Stomach (tissue), 9 donors: ENCODE measurements around the gene BAHD1. TPM values are rescaled to one million over a fixed set of nuclear protein-coding genes. Genes with fewer than 3 reads are reported as not detected.
A peak's percentile ranks its signal among the peaks of the same experiment; 100 is the strongest.

Experiments
- DNase-seq, 2 donors: peaks; one replicate each; pipeline versions ENCODE4 v3.0.0 to v3.0.0-alpha.2; 2013 to 2019
- H3K27ac ChIP-seq, 5 donors: fragments of 200-600 bp in 4 of 5; sonication (generic) in 4 of 5; one replicate each; pipeline ENCODE4 v1.5.1; 2013 to 2019; ENCODE audit warnings: mild to moderate bottlenecking in 1 of 5, moderate library complexity in 1 of 5
- H3K27me3 ChIP-seq, 3 donors: fragments of 200-600 bp; sonication (generic); one replicate each; pipeline ENCODE4 v1.5.1; 2017 to 2019; ENCODE audit warnings: mixed run types in 1 of 3
- H3K36me3 ChIP-seq, 4 donors: fragments of 200-600 bp; sonication (generic); 1 replicate in 3 of 4; 2 replicates in 1 of 4; pipeline ENCODE4 v1.5.1; 2016 to 2019
- H3K4me1 ChIP-seq, 4 donors: fragments of 200-600 bp; sonication (generic); one replicate each; pipeline ENCODE4 v1.5.1; 2016 to 2019
- H3K4me3 ChIP-seq, 4 donors: fragments of 200-600 bp; sonication (generic) in 3 of 4; one replicate each; pipeline ENCODE4 v1.5.1; 2016 to 2019; ENCODE audit warnings: mild to moderate bottlenecking in 1 of 4
- H3K9me3 ChIP-seq, 4 donors: fragments of 200-600 bp; sonication (generic); one replicate each; pipeline ENCODE4 v1.5.1; 2016 to 2019
- CTCF ChIP-seq, 7 experiments: fragments of 450-650 bp in 4 of 7; fragments of 200-600 bp in 3 of 7; sonication (generic) in 3 of 7; IDR thresholded peaks; one replicate each; pipeline ENCODE4 v1.5.1; 2016 to 2019; ENCODE audit warnings: antibody characterized with exemption in 7 of 7, control low read depth in 2 of 7, mild to moderate bottlenecking in 1 of 7
- EP300 ChIP-seq: sonication (generic); formaldehyde crosslinking; IDR thresholded peaks from one replicate; pipeline ENCODE4 v1.6.1; 2017; ENCODE audit warnings: antibody characterized with exemption
- POLR2A ChIP-seq, 4 donors: fragments of 450-650 bp; IDR thresholded peaks; one replicate each; pipeline ENCODE4 v1.6.1; 2016; ENCODE audit warnings: antibody characterized with exemption in 4 of 4, control low read depth in 2 of 4, mild to moderate bottlenecking in 1 of 4, moderate library complexity in 1 of 4
- POLR2AphosphoS5 ChIP-seq, 3 donors: sonication (generic); formaldehyde crosslinking; IDR thresholded peaks; one replicate each; pipeline ENCODE4 v1.6.1; 2016; ENCODE audit warnings: antibody characterized with exemption in 3 of 3
- WGBS, 5 donors: extraction: QIAGEN DNeasy Blood & Tissue Kit in 3 of 5; methylation state at CpG; one replicate each; pipeline versions ENCODE4 v1.1.5 to v1.1.7; 2013 to 2018; 5-methylcytosine and 5-hydroxymethylcytosine counted together
- intact Hi-C: fragments of 100-400 bp; cut with DNase I; formaldehyde crosslinking; loops from one replicate; pipeline ENCODE4 v1.15.1; 2023; ENCODE audit warnings: low total_unique reads
- polyA plus RNA-seq, 3 donors: library from polyadenylated mRNA; stranded (reverse); fragments of 200-250 nt; gene quantifications; one replicate each; pipeline ENCODE4 v1.2.3, GENCODE V29; 2013
- total RNA-seq, 5 donors: library from RNA; depleted of rRNA; stranded (reverse); fragments of >200 nt; gene quantifications; one replicate each; pipeline versions ENCODE4 v1.1.0 to v1.2.3, GENCODE V29; 2014 to 2016
- donor health status: healthy with polysubstance abuse.
- donor health status: Bipolar disorder and iron deficiency.
- donor health status: healthy.

Gene BAHD1
- total and polyA plus RNA-seq, 8 donors: 5.3 to 35.9 (median 9.9) TPM

- no peaks in the 10 kb centered on the region for H3K27me3 ChIP-seq
- no peak overlapping the region for H3K4me3 ChIP-seq
- intact Hi-C loops: no loop called here
- H3K4me1 ChIP-seq: no peaks in the 10 kb centered on the region
- H3K27ac ChIP-seq: no peak overlapping the region
- no peaks in the 10 kb centered on the region for H3K9me3 ChIP-seq
- H3K36me3 ChIP-seq: peaks cover 0 to 14% (median 4%) of the 10 kb centered on the region in 4 donors
- TF ChIP-seq POLR2A (IDR thresholded peaks at IDR 0.05) (no peak), EP300 (no peak), CTCF (IDR thresholded peaks at IDR 0.05) (no peak)
- no peak for DNase-seq
- 80 to 94% (median 90%) methylated on average over 4 of the region's 4 CpGs for WGBS, 5 donors
These were observed 12.6 kb upstream of the BAHD1 start for GRCh38 chr15:40428185-40428584.

GRCh38 chr15:40429068-40429710 lies 11.6 kb upstream of the BAHD1 start:
- Histone ChIP-seq H3K4me1 (no peaks in the 10 kb centered on the region), H3K36me3 (peaks cover 0 to 14% (median 4%) of the 10 kb centered on the region in 4 donors), H3K27ac (no peak overlapping the region), H3K4me3 (no peak overlapping the region), H3K27me3 (no peaks in the 10 kb centered on the region), H3K9me3 (no peaks in the 10 kb centered on the region)
- intact Hi-C loops: no loop called here
- TF ChIP-seq EP300 (no peak), POLR2AphosphoS5 (IDR thresholded peaks at IDR 0.05) (no peak), POLR2A (IDR thresholded peaks at IDR 0.05) (no peak), CTCF (IDR thresholded peaks at IDR 0.05) (no peak)
- WGBS, 5 donors: 81 to 89% (median 85%) methylated on average over 10 of the region's 10 CpGs
- DNase-seq: no peak

GRCh38 chr15:40430271-40430805 lies 10.4 kb upstream of the BAHD1 start:
- 57 to 78% (median 68%) methylated on average over 10 of the region's 10 CpGs for WGBS, 5 donors
- peak in 1 of 2 donors; percentile 52 for DNase-seq
- intact Hi-C loops: no loop called here

More at GRCh38 chr15:40430271-40430805, 10.4 kb upstream of the BAHD1 start:
- TF ChIP-seq EP300: no peak
- TF ChIP-seq POLR2A (IDR thresholded peaks at IDR 0.05): no peak
- TF ChIP-seq CTCF (IDR thresholded peaks at IDR 0.05): no peak
- no peak for TF ChIP-seq POLR2AphosphoS5 (IDR thresholded peaks at IDR 0.05)
- Histone ChIP-seq H3K27ac (no peak overlapping the region), H3K36me3 (peaks cover 0 to 14% (median 4%) of the 10 kb centered on the region in 4 donors), H3K27me3 (peaks cover 0 to 5% (median 0%) of the 10 kb centered on the region in 3 donors), H3K4me3 (no peak overlapping the region), H3K4me1 (peaks cover 0 to 1% (median under 1%) of the 10 kb centered on the region in 4 donors), H3K9me3 (no peaks in the 10 kb centered on the region)
